HG03469 (cell line): ENCODE data around the gene METAP1.
"Not testable (repeated sequence)": the region's sequence is repeated elsewhere in the genome, so short reads cannot be mapped to it uniquely, and the experiment has no call there.

Experiments used
- ATAC-seq: cut with Tn5 transposase; IDR thresholded peaks from one replicate; pipeline ENCODE4 v1.9.1; 2021; ENCODE audit warnings: mild to moderate bottlenecking, moderate library complexity, moderate number of reproducible peaks; ENCODE audit not compliant: unreplicated experiment

Gene METAP1

GRCh38 chr4:99090481-99091215 lies 95.1 kb downstream of the METAP1 start:
- ATAC-seq = no peak

- ATAC-seq = no peak
Measured at GRCh38 chr4:99091216-99091575, 95.7 kb downstream of the METAP1 start.

GRCh38 chr4:99091841-99092240 lies 96.3 kb downstream of the METAP1 start:
- not testable (repeated sequence) for ATAC-seq

GRCh38 chr4:99099311-99099710 lies 103.8 kb downstream of the METAP1 start:
- ATAC-seq = no peak

- ATAC-seq = not testable (repeated sequence)
Measured at GRCh38 chr4:99099814-99100213, 104.3 kb downstream of the METAP1 start.

- no peak for ATAC-seq
Measured at GRCh38 chr4:99100876-99101275, 105.4 kb downstream of the METAP1 start.

- ATAC-seq = no peak
Measured at GRCh38 chr4:99102634-99103033, 107.1 kb downstream of the METAP1 start.

- ATAC-seq = no peak
Measured at GRCh38 chr4:99103166-99103565, 107.6 kb downstream of the METAP1 start.

- no peak for ATAC-seq
Measured at GRCh38 chr4:99104153-99104552, 108.6 kb downstream of the METAP1 start.

GRCh38 chr4:99109286-99109685 lies 113.8 kb downstream of the METAP1 start:
- not testable (repeated sequence) for ATAC-seq
